T-cell (primary cell): ENCODE results near the gene STAG3. TPM values are rescaled to one million over a fixed set of nuclear protein-coding genes. Genes with fewer than 3 reads are reported as not detected.
A peak's percentile ranks its signal among the peaks of the same experiment; 100 is the strongest.
"Not testable (repeated sequence)": the region's sequence is repeated elsewhere in the genome, so short reads cannot be mapped to it uniquely, and the experiment has no call there.

ENCODE experiments used
- ATAC-seq, 4 experiments: fragments of 200-7000 bp in 3 of 4; fragments of 150-1000 bp in 1 of 4; cut with Tn5 transposase; replicated peaks in 1 of 4; 1 replicate in 3 of 4; 2 replicates in 1 of 4; pipeline ENCODE4 v1.10.0; 2021; ENCODE audit warnings: moderate library complexity in 3 of 4, mild to moderate bottlenecking in 2 of 4, moderate number of reproducible peaks in 1 of 4
- CTCF ChIA-PET, 2 donors: fragments of 300-600 bp; sonication (Branson Sonifier 250); formaldehyde crosslinking; loops; one replicate each; lab custom pipeline; 2022; ENCODE audit warnings: antibody characterized with exemption in 2 of 2; lab: Charles Lee
- POLR2A ChIA-PET, 2 donors: fragments of 300-600 bp; sonication (Branson Sonifier 250); formaldehyde crosslinking; loops; one replicate each; lab custom pipeline; 2022; ENCODE audit warnings: antibody characterized with exemption in 2 of 2; lab: Charles Lee
- DNase-seq, 35 experiments: peaks; one replicate each; pipeline versions ENCODE4 v3.0.0 to v3.0.0-alpha.2; 2013 to 2023
- H3K27ac ChIP-seq: one replicate; pipeline ENCODE4 v1.5.1; 2013; ENCODE audit warnings: low read length
- H3K27me3 ChIP-seq, 2 experiments: replicated peaks in 1 of 2; 1 replicate in 1 of 2; 2 replicates in 1 of 2; pipeline versions ENCODE4 v1.6.1 to v1.7.0; 2013; ENCODE audit warnings: low read length in 1 of 2, mixed read lengths in 1 of 2; ENCODE audit not compliant: control insufficient read depth in 2 of 2, insufficient read depth in 2 of 2; ENCODE audit errors: extremely low read depth in 1 of 2
- H3K36me3 ChIP-seq, 2 donors: 1 replicate in 1 of 2; 2 replicates in 1 of 2; pipeline versions ENCODE4 v1.6.1 to v1.7.0; 2013; ENCODE audit warnings: low read length in 1 of 2; ENCODE audit not compliant: control insufficient read depth in 2 of 2, insufficient read depth in 1 of 2; ENCODE audit errors: extremely low read depth in 1 of 2
- H3K4me1 ChIP-seq, 2 experiments: 1 replicate in 1 of 2; 2 replicates in 1 of 2; pipeline versions ENCODE4 v1.6.1 to v1.7.0; 2013; ENCODE audit warnings: low read length in 2 of 2, mixed read lengths in 1 of 2; ENCODE audit not compliant: insufficient read depth in 2 of 2, control insufficient read depth in 1 of 2; ENCODE audit errors: extremely low read depth in 1 of 2
- H3K4me3 ChIP-seq, 2 donors: 1 replicate in 1 of 2; 2 replicates in 1 of 2; pipeline versions ENCODE4 v1.5.1 to v1.7.0; 2013; ENCODE audit warnings: mild to moderate bottlenecking in 2 of 2, low read length in 1 of 2, moderate library complexity in 1 of 2; ENCODE audit not compliant: control insufficient read depth in 1 of 2; ENCODE audit errors: extremely low read depth in 1 of 2
- H3K9me3 ChIP-seq: 2 replicates; pipeline ENCODE4 v1.7.0; 2013
- H3K27ac Mint-ChIP-seq, 2 donors: one replicate each; pipeline ENCODE4 v1.8.0; 2020 to 2021; ENCODE audit warnings: mild to moderate bottlenecking in 2 of 2, mixed read lengths in 2 of 2
- H3K27me3 Mint-ChIP-seq, 2 donors: one replicate each; pipeline ENCODE4 v1.8.0; 2021 to 2022; ENCODE audit warnings: mixed read lengths in 2 of 2
- H3K36me3 Mint-ChIP-seq: one replicate; pipeline ENCODE4 v1.8.0; 2021; ENCODE audit warnings: mixed read lengths
- H3K4me1 Mint-ChIP-seq, 3 donors: one replicate each; pipeline ENCODE4 v1.8.0; 2020 to 2022; ENCODE audit warnings: mixed read lengths in 3 of 3, mild to moderate bottlenecking in 1 of 3
- H3K4me3 Mint-ChIP-seq, 3 donors: one replicate each; pipeline ENCODE4 v1.8.0; 2020 to 2022; ENCODE audit warnings: mild to moderate bottlenecking in 3 of 3, mixed read lengths in 3 of 3, moderate library complexity in 3 of 3
- H3K9me3 Mint-ChIP-seq, 3 donors: one replicate each; pipeline ENCODE4 v1.8.0; 2020 to 2022; ENCODE audit warnings: mixed read lengths in 3 of 3
- WGBS: methylation state at CpG from one replicate; pipeline ENCODE4 v1.1.5; 2013; ENCODE audit warnings: missing lambda C conversion rate; ENCODE audit not compliant: insufficient coverage; 5-methylcytosine and 5-hydroxymethylcytosine counted together
- total RNA-seq, 35 experiments: library from RNA in 6 of 35; stranded (reverse) in 6 of 35; fragments of 120-200 nt in 1 of 35; gene quantifications; one replicate each; pipeline versions ENCODE4 v1.2.1 to v1.2.4 and lab custom pipeline; 2013 to 2026

STAG3 gene
- total RNA-seq, 5 donors from 2014 or later (not counting 1 experiment from before 2014, with no cell fraction given), result 4.8 to 8.7 (median 7.3) TPM

- H3K27me3 Mint-ChIP-seq, result no peaks in the 10 kb centered on the region
- H3K27ac Mint-ChIP-seq, result peak overlapping the region; percentile 98 to 99
- ATAC-seq, result no peak
- peak overlapping the region; percentile 87 to 93 (median 92) for H3K4me3 Mint-ChIP-seq
- H3K9me3 ChIP-seq, result no peaks in the 10 kb centered on the region
- H3K4me1 ChIP-seq, result peaks cover 15 to 67% of the 10 kb centered on the region in 2 experiments
- peaks cover 23% of the 10 kb centered on the region for H3K36me3 Mint-ChIP-seq
- peaks cover 57 to 74% (median 70%) of the 10 kb centered on the region in 3 donors for H3K4me1 Mint-ChIP-seq
- CTCF ChIA-PET, result interaction anchor here in 1 of 2 donors (1.1 to 2.5 kb wide), 2 partner anchors 41 to 86 kb away, joined by 3 to 12 read pairs; no protein-coding TSS in a partner anchor
- no peaks in the 10 kb centered on the region for H3K9me3 Mint-ChIP-seq
- peak overlapping the region; percentile 98 for H3K27ac ChIP-seq
- POLR2A ChIA-PET, result interaction anchor here in 1 of 2 donors (0.6 to 1.2 kb wide), 2 partner anchors 9 to 38 kb away, joined by 3 to 8 read pairs; no protein-coding TSS in a partner anchor
- WGBS, result 23% methylated on average over 8 of the region's 10 CpGs
- peak in 4 of 35 experiments; percentile 20 to 33 (median 24) for DNase-seq
- peak overlapping the region; percentile 52 to 92 for H3K4me3 ChIP-seq
- peaks cover 0 to 23% of the 10 kb centered on the region in 2 donors for H3K36me3 ChIP-seq
- no peaks in the 10 kb centered on the region for H3K27me3 ChIP-seq
Observed at GRCh38 chr7:100219271-100219737, 41.6 kb downstream of the STAG3 start.

- H3K27me3 ChIP-seq, H3K9me3 Mint-ChIP-seq, H3K9me3 ChIP-seq, H3K27me3 Mint-ChIP-seq: not testable (repeated sequence)
- H3K4me1 Mint-ChIP-seq, result peaks cover 58 to 76% (median 70%) of the 10 kb centered on the region in 3 donors
- ATAC-seq (peak; percentile 34 to 53 (median 46)), DNase-seq (peak in 23 of 35 experiments; percentile 15 to 59 (median 39))
- Histone ChIP-seq H3K4me3 (peak within 1 kb of the TSS; percentile 75 to 92), H3K27ac (peak within 1 kb of the TSS; percentile 98), H3K36me3 (peaks cover 2 to 28% of the 10 kb centered on the region in 2 donors), H3K4me1 (peaks cover 13 to 72% of the 10 kb centered on the region in 2 experiments)
- peak within 1 kb of the TSS; percentile 87 to 93 (median 92) for H3K4me3 Mint-ChIP-seq
- peak within 1 kb of the TSS; percentile 98 to 99 for H3K27ac Mint-ChIP-seq
- peaks cover 27% of the 10 kb centered on the region for H3K36me3 Mint-ChIP-seq
- ChIA-PET POLR2A (interaction anchor here in 1 of 2 donors (0.5 to 1.2 kb wide), 3 partner anchors 9 to 81 kb away, joined by 3 to 8 read pairs (median 5); no protein-coding TSS in a partner anchor), CTCF (interaction anchor here in 1 of 2 donors (0.6 to 2.5 kb wide), 4 partner anchors 30 to 430 kb away, joined by 3 to 12 read pairs (median 4); partner anchors contain the start of gene LAMTOR4)
- 2% methylated on average over 20 of the region's 27 CpGs for WGBS
Observed at GRCh38 chr7:100219801-100220585, 42.3 kb downstream of the STAG3 start, which contains the start of gene PVRIG. PVRIG (plus strand) TSS chr7:100219949; CDS start chr7:100219971, 22 bp downstream.

GRCh38 chr7:100220586-100221230, 43.0 kb downstream of the STAG3 start:
- Mint-ChIP-seq H3K36me3 (peaks cover 27% of the 10 kb centered on the region), H3K27ac (peak overlapping the region; percentile 98 to 99), H3K4me3 (peak overlapping the region; percentile 87 to 93 (median 92)), H3K4me1 (peaks cover 63 to 77% (median 70%) of the 10 kb centered on the region in 3 donors), H3K27me3 (no peaks in the 10 kb centered on the region), H3K9me3 (no peaks in the 10 kb centered on the region)
- peak overlapping the region; percentile 98 for H3K27ac ChIP-seq
- no peaks in the 10 kb centered on the region for H3K9me3 ChIP-seq
- no peaks in the 10 kb centered on the region for H3K27me3 ChIP-seq
- WGBS, result 2% methylated on average over 12 of the region's 22 CpGs
- ChIA-PET POLR2A (interaction anchor here in 1 of 2 donors (0.5 to 1.2 kb wide), 2 partner anchors 10 to 82 kb away, joined by 3 to 5 read pairs; no protein-coding TSS in a partner anchor), CTCF (interaction anchor here in 1 of 2 donors (0.6 to 1.3 kb wide), 3 partner anchors 31 to 429 kb away, joined by 3 to 4 read pairs (median 3); partner anchors contain the start of gene LAMTOR4)
- peak in 4 of 35 experiments; percentile 5 to 21 (median 13) for DNase-seq
- peaks cover 13 to 77% of the 10 kb centered on the region in 2 experiments for H3K4me1 ChIP-seq
- H3K4me3 ChIP-seq, result peak overlapping the region; percentile 75 to 92
- H3K36me3 ChIP-seq, result peaks cover 2 to 31% of the 10 kb centered on the region in 2 donors
- ATAC-seq, result peak in 2 of 4 experiments; percentile 4 to 6

GRCh38 chr7:100221231-100221718, 43.6 kb downstream of the STAG3 start:
- 3% methylated on average over 5 of the region's 5 CpGs for WGBS
- ChIA-PET POLR2A (no interaction called here), CTCF (interaction anchor here in 1 of 2 donors (1.3 kb wide), 1 partner anchor 31 kb away, joined by 4 read pairs; no protein-coding TSS in a partner anchor)
- ATAC-seq (peak; percentile 66 to 76 (median 68)), DNase-seq (peak; percentile 53 to 90 (median 83))
- peaks cover 68 to 79% (median 74%) of the 10 kb centered on the region in 3 donors for H3K4me1 Mint-ChIP-seq
- Histone ChIP-seq H3K36me3 (peaks cover 2 to 31% of the 10 kb centered on the region in 2 donors), H3K27ac (peak overlapping the region; percentile 98), H3K4me1 (peaks cover 13 to 82% of the 10 kb centered on the region in 2 experiments), H3K9me3 (no peaks in the 10 kb centered on the region), H3K27me3 (no peaks in the 10 kb centered on the region), H3K4me3 (peak overlapping the region; percentile 75 to 92)
- H3K27me3 Mint-ChIP-seq, result no peaks in the 10 kb centered on the region
- H3K27ac Mint-ChIP-seq, result peak overlapping the region; percentile 98 to 99
- H3K9me3 Mint-ChIP-seq, result no peaks in the 10 kb centered on the region
- peak overlapping the region; percentile 87 to 93 (median 92) for H3K4me3 Mint-ChIP-seq
- H3K36me3 Mint-ChIP-seq, result peaks cover 27% of the 10 kb centered on the region

- peaks cover 27% of the 10 kb centered on the region for H3K36me3 Mint-ChIP-seq
- Histone ChIP-seq H3K4me1 (peaks cover 13 to 82% of the 10 kb centered on the region in 2 experiments), H3K9me3 (no peaks in the 10 kb centered on the region), H3K36me3 (peaks cover 2 to 31% of the 10 kb centered on the region in 2 donors), H3K4me3 (peak overlapping the region; percentile 75 to 92), H3K27ac (peak overlapping the region; percentile 98), H3K27me3 (no peaks in the 10 kb centered on the region)
- H3K27ac Mint-ChIP-seq, result peak overlapping the region; percentile 98 to 99
- peak overlapping the region; percentile 87 to 93 (median 92) for H3K4me3 Mint-ChIP-seq
- H3K9me3 Mint-ChIP-seq, result no peaks in the 10 kb centered on the region
- 32% methylated on average over 13 of the region's 14 CpGs for WGBS
- POLR2A ChIA-PET, result interaction anchor here in 1 of 2 donors (0.8 kb wide), 1 partner anchor 384 kb away, joined by 3 read pairs; no protein-coding TSS in a partner anchor
- H3K27me3 Mint-ChIP-seq, result no peaks in the 10 kb centered on the region
- peak in 11 of 35 experiments; percentile 18 to 59 (median 28) for DNase-seq
- CTCF ChIA-PET, result interaction anchor here (0.6 kb wide), 2 partner anchors 11 to 65 kb away, joined by 3 read pairs; no protein-coding TSS in a partner anchor
- H3K4me1 Mint-ChIP-seq, result peaks cover 68 to 77% (median 75%) of the 10 kb centered on the region in 3 donors
- no peak for ATAC-seq
Observed at GRCh38 chr7:100221767-100222444, 44.2 kb downstream of the STAG3 start.
